Measurements from ENCODE around the gene SPATA2L.

The SPATA2L gene

GRCh38 chr16:89656435-89657121 lies 44.9 kb downstream of the SPATA2L start:
- no peak for DNase-seq (ENCODE audit: low spot score)

GRCh38 chr16:89655062-89655643 lies 46.4 kb downstream of the SPATA2L start:
- DNase-seq (ENCODE audit: low spot score) = no peak

GRCh38 chr16:89653656-89654295 lies 47.7 kb downstream of the SPATA2L start:
- DNase-seq (ENCODE audit: low spot score) = no peak

GRCh38 chr16:89651584-89651983 lies 49.9 kb downstream of the SPATA2L start:
- no peak for DNase-seq (ENCODE audit: low spot score)

- DNase-seq (ENCODE audit: low spot score) = no peak
These were observed 54.6 kb downstream of the SPATA2L start for GRCh38 chr16:89646906-89647305.
